ENCODE results near the gene WFDC5. TPM values are rescaled to one million over a fixed set of nuclear protein-coding genes. Genes with fewer than 3 reads are reported as not detected.

Gene WFDC5
- total RNA-seq, 3 donors from 2014 or later (not counting 1 experiment from before 2014, with no cell fraction given) = not detected

GRCh38 chr20:45115829-45116228 is 855 bp upstream of the WFDC5 start:
- intact Hi-C loops (cut with micrococcal nuclease) = no loop called here
- ATAC-seq = no peak
- no peak for DNase-seq
- TF ChIP-seq, protein P1, sequence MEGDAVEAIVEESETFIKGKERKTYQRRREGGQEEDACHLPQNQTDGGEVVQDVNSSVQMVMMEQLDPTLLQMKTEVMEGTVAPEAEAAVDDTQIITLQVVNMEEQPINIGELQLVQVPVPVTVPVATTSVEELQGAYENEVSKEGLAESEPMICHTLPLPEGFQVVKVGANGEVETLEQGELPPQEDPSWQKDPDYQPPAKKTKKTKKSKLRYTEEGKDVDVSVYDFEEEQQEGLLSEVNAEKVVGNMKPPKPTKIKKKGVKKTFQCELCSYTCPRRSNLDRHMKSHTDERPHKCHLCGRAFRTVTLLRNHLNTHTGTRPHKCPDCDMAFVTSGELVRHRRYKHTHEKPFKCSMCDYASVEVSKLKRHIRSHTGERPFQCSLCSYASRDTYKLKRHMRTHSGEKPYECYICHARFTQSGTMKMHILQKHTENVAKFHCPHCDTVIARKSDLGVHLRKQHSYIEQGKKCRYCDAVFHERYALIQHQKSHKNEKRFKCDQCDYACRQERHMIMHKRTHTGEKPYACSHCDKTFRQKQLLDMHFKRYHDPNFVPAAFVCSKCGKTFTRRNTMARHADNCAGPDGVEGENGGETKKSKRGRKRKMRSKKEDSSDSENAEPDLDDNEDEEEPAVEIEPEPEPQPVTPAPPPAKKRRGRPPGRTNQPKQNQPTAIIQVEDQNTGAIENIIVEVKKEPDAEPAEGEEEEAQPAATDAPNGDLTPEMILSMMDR (IDR thresholded peaks at IDR 0.05) = no peak
- 73% methylated on average over 2 of the region's 4 CpGs for WGBS (ENCODE audit: insufficient coverage)
- no peaks in the 10 kb centered on the region for H3K27me3 ChIP-seq (ENCODE audit: control insufficient read depth, insufficient read depth, low read length)
- H3K36me3 ChIP-seq (ENCODE audit: control insufficient read depth, insufficient read depth, low read length) = no peaks in the 10 kb centered on the region
- Mint-ChIP-seq H3K4me1 (no peaks in the 10 kb centered on the region), H3K9me3 (no peaks in the 10 kb centered on the region), H3K27me3 (ENCODE audit: low read depth in 2 of 2) (peaks cover 9 to 26% of the 10 kb centered on the region in 2 donors), H3K36me3 (no peaks in the 10 kb centered on the region), H3K27ac (no peak overlapping the region), H3K4me3 (no peak overlapping the region)
- H3K27ac ChIP-seq (ENCODE audit: low read length) = no peak overlapping the region
- no peak overlapping the region for H3K4me3 ChIP-seq (ENCODE audit: low read length)
- no peaks in the 10 kb centered on the region for H3K9me3 ChIP-seq (ENCODE audit: control insufficient read depth, insufficient read depth, low read length)
- H3K4me1 ChIP-seq (ENCODE audit: control insufficient read depth, insufficient read depth, low read length) = no peaks in the 10 kb centered on the region

DNA sequence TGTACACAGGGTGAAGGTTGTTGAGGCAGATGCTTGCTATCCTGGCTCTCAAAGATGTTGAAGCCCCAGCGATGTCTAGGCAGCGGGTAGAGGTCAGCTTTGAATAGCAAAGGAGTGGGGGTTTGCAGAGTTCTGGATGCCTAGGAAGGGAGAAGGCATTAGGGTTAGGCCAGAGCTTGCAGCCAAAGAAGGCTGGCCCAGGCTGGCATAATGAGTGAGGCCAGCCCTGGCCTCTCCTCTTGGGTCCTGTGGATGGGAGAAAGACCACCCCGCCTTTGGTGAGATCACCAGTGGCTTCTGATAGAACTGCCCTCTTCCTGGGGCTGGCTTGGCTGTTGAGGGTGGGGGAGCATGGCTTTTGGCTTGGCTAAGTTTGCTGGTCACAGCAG is 406 bp upstream of the WFDC5 start:
- no peaks in the 10 kb centered on the region for H3K36me3 Mint-ChIP-seq
- 85% methylated on average over 3 of the region's 3 CpGs for WGBS (ENCODE audit: insufficient coverage)
- no peak overlapping the region for H3K27ac Mint-ChIP-seq

DNA sequence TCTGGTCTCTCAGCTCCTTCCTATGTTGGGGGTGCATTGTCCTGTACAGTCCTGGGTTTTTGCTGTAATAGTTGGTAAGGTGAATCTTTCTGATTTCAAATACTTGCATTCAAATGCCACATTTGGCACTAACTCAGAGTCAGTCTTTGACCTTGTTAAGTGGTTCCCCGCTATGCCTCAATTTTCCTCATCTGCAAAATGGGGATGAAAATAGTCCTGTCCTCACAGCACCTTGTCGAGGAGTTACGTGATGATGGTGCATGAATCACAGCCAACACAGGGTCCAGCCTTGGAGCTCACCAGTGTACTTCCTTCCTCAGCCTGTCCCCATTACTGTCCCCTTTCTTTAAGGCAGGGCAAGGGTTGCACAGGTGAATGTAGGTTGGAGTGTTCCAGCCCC is 1.1 kb downstream of the WFDC5 start:
- Mint-ChIP-seq H3K36me3 (no peaks in the 10 kb centered on the region), H3K27me3 (ENCODE audit: low read depth in 2 of 2) (peaks cover 5 to 26% of the 10 kb centered on the region in 2 donors), H3K9me3 (no peaks in the 10 kb centered on the region), H3K4me1 (no peaks in the 10 kb centered on the region), H3K27ac (no peak overlapping the region), H3K4me3 (no peak overlapping the region)
- no peak overlapping the region for H3K27ac ChIP-seq (ENCODE audit: low read length)
- TF ChIP-seq, protein P1 (IDR thresholded peaks at IDR 0.05) = no peak
- no peaks in the 10 kb centered on the region for H3K27me3 ChIP-seq (ENCODE audit: control insufficient read depth, insufficient read depth, low read length)
- DNase-seq (no peak), ATAC-seq (no peak)
- intact Hi-C loops (cut with micrococcal nuclease) = no loop called here
- H3K36me3 ChIP-seq (ENCODE audit: control insufficient read depth, insufficient read depth, low read length) = no peaks in the 10 kb centered on the region
- H3K4me3 ChIP-seq (ENCODE audit: low read length) = no peak overlapping the region
- no peaks in the 10 kb centered on the region for H3K4me1 ChIP-seq (ENCODE audit: control insufficient read depth, insufficient read depth, low read length)
- H3K9me3 ChIP-seq (ENCODE audit: control insufficient read depth, insufficient read depth, low read length) = no peaks in the 10 kb centered on the region
- 88% methylated on average over 3 of the region's 3 CpGs for whole genome bisulfite sequencing (ENCODE audit: insufficient coverage)

More for the DNA sequence above, 406 bp upstream of the WFDC5 start:
- no peaks in the 10 kb centered on the region for H3K27me3 ChIP-seq (ENCODE audit: control insufficient read depth, insufficient read depth, low read length)
- TF ChIP-seq, protein P1 (IDR thresholded peaks at IDR 0.05) = no peak
- Mint-ChIP-seq H3K27me3 (ENCODE audit: low read depth in 2 of 2) (peaks cover 8 to 26% of the 10 kb centered on the region in 2 donors), H3K4me3 (no peak overlapping the region), H3K4me1 (no peaks in the 10 kb centered on the region), H3K9me3 (no peaks in the 10 kb centered on the region)
- H3K4me3 ChIP-seq (ENCODE audit: low read length) = no peak overlapping the region
- no peaks in the 10 kb centered on the region for H3K9me3 ChIP-seq (ENCODE audit: control insufficient read depth, insufficient read depth, low read length)
- H3K36me3 ChIP-seq (ENCODE audit: control insufficient read depth, insufficient read depth, low read length) = no peaks in the 10 kb centered on the region
- ATAC-seq (no peak), DNase-seq (no peak)
- H3K27ac ChIP-seq (ENCODE audit: low read length) = no peak overlapping the region
- no peaks in the 10 kb centered on the region for H3K4me1 ChIP-seq (ENCODE audit: control insufficient read depth, insufficient read depth, low read length)
- intact Hi-C loops (cut with micrococcal nuclease) = no loop called here

DNA sequence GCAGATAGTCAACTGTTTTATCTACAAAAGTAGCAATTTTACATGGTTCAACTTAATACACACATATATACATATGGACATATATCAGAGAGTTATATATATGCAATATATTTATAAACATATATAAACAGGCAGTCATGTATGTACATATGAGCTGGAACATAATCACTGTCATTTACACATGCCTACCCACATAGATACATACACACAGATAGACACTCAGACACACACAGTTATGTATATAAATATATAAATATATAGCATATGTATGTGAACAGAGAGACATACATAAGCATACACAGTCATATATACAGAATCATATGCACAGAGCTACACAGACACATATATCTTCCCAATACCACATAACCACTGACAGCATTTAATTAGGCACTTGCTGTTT is 2.2 kb downstream of the WFDC5 start:
- Mint-ChIP-seq H3K27ac (no peak overlapping the region), H3K27me3 (ENCODE audit: low read depth in 2 of 2) (peaks cover 5 to 21% of the 10 kb centered on the region in 2 donors), H3K4me3 (no peak overlapping the region), H3K36me3 (no peaks in the 10 kb centered on the region), H3K4me1 (no peaks in the 10 kb centered on the region), H3K9me3 (no peaks in the 10 kb centered on the region)
- Histone ChIP-seq H3K4me3 (ENCODE audit: low read length) (no peak overlapping the region), H3K27ac (ENCODE audit: low read length) (no peak overlapping the region), H3K27me3 (ENCODE audit: control insufficient read depth, insufficient read depth, low read length) (no peaks in the 10 kb centered on the region), H3K36me3 (ENCODE audit: control insufficient read depth, insufficient read depth, low read length) (no peaks in the 10 kb centered on the region), H3K4me1 (ENCODE audit: control insufficient read depth, insufficient read depth, low read length) (no peaks in the 10 kb centered on the region), H3K9me3 (ENCODE audit: control insufficient read depth, insufficient read depth, low read length) (no peaks in the 10 kb centered on the region)
- intact Hi-C loops (cut with micrococcal nuclease) = no loop called here
- TF ChIP-seq, protein P1 (IDR thresholded peaks at IDR 0.05) = no peak
- DNase-seq (no peak), ATAC-seq (no peak)
